ENCODE results near the gene ZNF678. TPM values are rescaled to one million over a fixed set of nuclear protein-coding genes. Genes with fewer than 3 reads are reported as not detected.
A peak's percentile ranks its signal among the peaks of the same experiment; 100 is the strongest.

Gene ZNF678
- total and polyA plus RNA-seq, 9 of the 15 experiments (the other 6 are each of a cell fraction or from before 2014, with no cell fraction given) = 3.0 to 16.8 (median 8.0) TPM

DNA sequence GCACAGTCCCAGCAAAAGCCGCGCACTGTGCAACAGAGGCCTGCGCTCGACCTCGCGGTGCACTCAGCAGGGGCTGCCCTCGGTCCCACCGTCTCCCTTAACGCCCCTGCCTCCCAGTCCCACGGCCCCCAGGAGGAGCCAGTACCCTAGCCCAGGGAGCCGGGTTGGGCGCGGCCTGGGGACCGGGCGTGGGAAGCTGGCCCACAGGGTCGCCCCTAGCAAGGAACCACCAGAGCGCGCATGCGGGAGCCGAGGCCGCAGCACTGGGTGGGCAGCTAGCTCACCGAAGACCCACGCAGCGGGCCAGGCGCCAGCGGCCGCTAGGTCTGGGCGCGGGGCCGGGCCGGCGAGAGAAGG lies 21.6 kb upstream of the ZNF678 start (continued):
- TF ChIP-seq RAD21 (CRISPR knock-in tag; conservative IDR thresholded peaks at IDR 0.05 in 1 of 2, IDR thresholded peaks at IDR 0.05 in 1 of 2) (no peak), ZNF121 (CRISPR knock-in tag; conservative IDR thresholded peaks at IDR 0.05) (no peak)

DNA sequence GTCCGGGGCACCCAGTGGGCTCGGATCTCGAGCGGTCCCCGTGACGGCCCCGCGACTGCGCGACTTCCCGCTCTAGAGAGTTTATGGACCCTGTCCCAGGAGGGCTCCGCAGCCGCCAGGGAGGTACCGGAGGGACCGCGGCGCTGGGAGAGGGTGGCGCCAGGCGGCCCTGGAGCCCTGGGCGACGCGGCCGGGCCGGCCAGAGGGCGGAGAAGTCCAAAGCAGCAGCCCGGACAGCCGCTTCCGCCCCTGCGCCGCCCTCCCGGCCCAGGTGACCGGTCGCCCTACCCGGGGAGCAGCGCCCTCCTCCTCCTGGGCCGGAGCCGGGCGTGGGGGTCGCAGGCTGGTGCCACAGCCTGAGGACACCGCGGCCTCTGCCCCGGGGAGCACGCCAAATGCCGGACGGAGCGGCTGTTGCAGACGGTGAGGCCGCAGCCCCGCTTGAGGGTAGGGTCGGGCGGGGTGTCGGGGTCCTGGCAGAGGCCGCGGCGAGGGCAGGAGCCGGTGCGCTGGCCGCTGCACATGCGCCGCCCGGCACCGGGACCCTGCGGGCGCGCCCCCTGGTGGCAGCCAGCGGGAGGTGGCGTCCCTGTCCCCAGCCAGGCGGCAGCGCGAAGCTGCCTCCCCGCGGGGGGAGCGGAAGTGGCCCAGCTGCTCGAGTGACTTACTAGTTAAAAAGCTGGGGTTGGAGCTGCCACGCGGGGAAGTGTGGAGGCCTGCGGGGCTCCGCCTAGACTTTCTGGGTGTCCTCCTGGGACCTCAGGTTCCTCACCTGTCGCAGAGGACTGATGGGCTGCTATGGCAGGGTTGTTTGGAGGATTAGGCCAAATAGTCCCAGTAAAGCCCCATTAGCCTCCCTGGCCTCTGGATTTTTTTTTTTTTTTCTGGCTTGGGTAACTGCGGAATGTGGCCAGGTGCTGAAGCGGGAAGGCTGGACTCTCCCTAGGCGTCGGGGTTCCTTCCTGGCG lies 20.9 kb upstream of the ZNF678 start:
- Histone ChIP-seq H3K27ac (ENCODE audit: extremely low read depth, low read depth, low read length) (no peak overlapping the region), H3K4me3 (no peak overlapping the region), H3K9me1 (ENCODE audit: control insufficient read depth, insufficient read depth, low read length) (no peaks in the 10 kb centered on the region), H2AFZ (ENCODE audit: low read depth, low read length) (no peak overlapping the region), H3K36me3 (ENCODE audit: control insufficient read depth, insufficient read depth, low read length) (no peaks in the 10 kb centered on the region), H3K4me2 (ENCODE audit: insufficient read depth, low read length) (no peak overlapping the region), H3K4me1 (replicated peaks in 1 of 2; ENCODE audit: control insufficient read depth in 2 of 2, insufficient read depth in 2 of 2, low read length in 2 of 2) (peaks cover 0 to 12% of the 10 kb centered on the region in 2 experiments; a peak in 1 of 5 replicates), H3K9me3 (replicated peaks; ENCODE audit: control insufficient read depth, insufficient read depth, low read depth, low read length) (no peaks in the 10 kb centered on the region; the same call in 1 of the 2 replicates), H3K9ac (ENCODE audit: insufficient read depth in 1 of 2, low read depth in 2 of 2, low read length in 2 of 2) (no peak overlapping the region), H3K79me2 (ENCODE audit: control insufficient read depth, insufficient read depth, low read length) (no peaks in the 10 kb centered on the region), H4K20me1 (replicated peaks; ENCODE audit: control insufficient read depth, insufficient read depth, low read length) (no peaks in the 10 kb centered on the region), H3K27me3 (ENCODE audit: control insufficient read depth in 2 of 2, insufficient read depth in 2 of 2, low read length in 2 of 2) (no peaks in the 10 kb centered on the region)
- ChIA-PET CTCF (ENCODE audit: low intra/inter-chr PET ratio) (interaction anchor here (0.7 kb wide), 1 partner anchor 203 kb away, joined by 3 read pairs; no protein-coding TSS in a partner anchor), POLR2A (interaction anchor here (0.6 kb wide), 1 partner anchor 24 kb away, joined by 4 read pairs; no protein-coding TSS in a partner anchor)
- in situ Hi-C loops (cut with MboI) = no loop called here
- BruUV-seq (replicated peaks) = no TSS peak
- peak; percentile 78 for ATAC-seq
- intact Hi-C loops (cut with micrococcal nuclease) = no loop called here
- 66% methylated on average over 62 of the region's 84 CpGs for WGBS (ENCODE audit: insufficient coverage, low coverage, missing lambda C conversion rate)
- FAIRE-seq = no peak
- peak; percentile 21 to 46 (median 33) for DNase-seq (ENCODE audit: extremely low read depth in 1 of 4, low spot score in 3 of 4)
- TF ChIP-seq GTF2F1 (IDR thresholded peaks at IDR 0.05; ENCODE audit: low read depth, low read length) (no peak), ZBTB8A (IDR thresholded peaks at IDR 0.05; ENCODE audit: partially characterized antibody) (no peak), XRCC4 (IDR thresholded peaks at IDR 0.05; ENCODE audit: extremely low read depth, insufficient read depth, insufficient read length) (no peak)
- TF ChIP-seq, protein P1, sequence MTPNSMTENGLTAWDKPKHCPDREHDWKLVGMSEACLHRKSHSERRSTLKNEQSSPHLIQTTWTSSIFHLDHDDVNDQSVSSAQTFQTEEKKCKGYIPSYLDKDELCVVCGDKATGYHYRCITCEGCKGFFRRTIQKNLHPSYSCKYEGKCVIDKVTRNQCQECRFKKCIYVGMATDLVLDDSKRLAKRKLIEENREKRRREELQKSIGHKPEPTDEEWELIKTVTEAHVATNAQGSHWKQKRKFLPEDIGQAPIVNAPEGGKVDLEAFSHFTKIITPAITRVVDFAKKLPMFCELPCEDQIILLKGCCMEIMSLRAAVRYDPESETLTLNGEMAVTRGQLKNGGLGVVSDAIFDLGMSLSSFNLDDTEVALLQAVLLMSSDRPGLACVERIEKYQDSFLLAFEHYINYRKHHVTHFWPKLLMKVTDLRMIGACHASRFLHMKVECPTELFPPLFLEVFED (CRISPR knock-in tag; conservative IDR thresholded peaks at IDR 0.05) = no peak
- TF ChIP-seq, protein P2, sequence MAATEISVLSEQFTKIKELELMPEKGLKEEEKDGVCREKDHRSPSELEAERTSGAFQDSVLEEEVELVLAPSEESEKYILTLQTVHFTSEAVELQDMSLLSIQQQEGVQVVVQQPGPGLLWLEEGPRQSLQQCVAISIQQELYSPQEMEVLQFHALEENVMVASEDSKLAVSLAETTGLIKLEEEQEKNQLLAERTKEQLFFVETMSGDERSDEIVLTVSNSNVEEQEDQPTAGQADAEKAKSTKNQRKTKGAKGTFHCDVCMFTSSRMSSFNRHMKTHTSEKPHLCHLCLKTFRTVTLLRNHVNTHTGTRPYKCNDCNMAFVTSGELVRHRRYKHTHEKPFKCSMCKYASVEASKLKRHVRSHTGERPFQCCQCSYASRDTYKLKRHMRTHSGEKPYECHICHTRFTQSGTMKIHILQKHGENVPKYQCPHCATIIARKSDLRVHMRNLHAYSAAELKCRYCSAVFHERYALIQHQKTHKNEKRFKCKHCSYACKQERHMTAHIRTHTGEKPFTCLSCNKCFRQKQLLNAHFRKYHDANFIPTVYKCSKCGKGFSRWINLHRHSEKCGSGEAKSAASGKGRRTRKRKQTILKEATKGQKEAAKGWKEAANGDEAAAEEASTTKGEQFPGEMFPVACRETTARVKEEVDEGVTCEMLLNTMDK (IDR thresholded peaks at IDR 0.05; ENCODE audit: borderline replicate concordance, insufficient read depth, low read depth, low read length, poor library complexity, severe bottlenecking) = peak; percentile 34
- TF ChIP-seq, protein P3, sequence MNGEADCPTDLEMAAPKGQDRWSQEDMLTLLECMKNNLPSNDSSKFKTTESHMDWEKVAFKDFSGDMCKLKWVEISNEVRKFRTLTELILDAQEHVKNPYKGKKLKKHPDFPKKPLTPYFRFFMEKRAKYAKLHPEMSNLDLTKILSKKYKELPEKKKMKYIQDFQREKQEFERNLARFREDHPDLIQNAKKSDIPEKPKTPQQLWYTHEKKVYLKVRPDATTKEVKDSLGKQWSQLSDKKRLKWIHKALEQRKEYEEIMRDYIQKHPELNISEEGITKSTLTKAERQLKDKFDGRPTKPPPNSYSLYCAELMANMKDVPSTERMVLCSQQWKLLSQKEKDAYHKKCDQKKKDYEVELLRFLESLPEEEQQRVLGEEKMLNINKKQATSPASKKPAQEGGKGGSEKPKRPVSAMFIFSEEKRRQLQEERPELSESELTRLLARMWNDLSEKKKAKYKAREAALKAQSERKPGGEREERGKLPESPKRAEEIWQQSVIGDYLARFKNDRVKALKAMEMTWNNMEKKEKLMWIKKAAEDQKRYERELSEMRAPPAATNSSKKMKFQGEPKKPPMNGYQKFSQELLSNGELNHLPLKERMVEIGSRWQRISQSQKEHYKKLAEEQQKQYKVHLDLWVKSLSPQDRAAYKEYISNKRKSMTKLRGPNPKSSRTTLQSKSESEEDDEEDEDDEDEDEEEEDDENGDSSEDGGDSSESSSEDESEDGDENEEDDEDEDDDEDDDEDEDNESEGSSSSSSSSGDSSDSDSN (IDR thresholded peaks at IDR 0.05; ENCODE audit: borderline replicate concordance in 1 of 2, low read depth in 2 of 2, low read length in 2 of 2) = no peak
- TF ChIP-seq, protein P4, sequence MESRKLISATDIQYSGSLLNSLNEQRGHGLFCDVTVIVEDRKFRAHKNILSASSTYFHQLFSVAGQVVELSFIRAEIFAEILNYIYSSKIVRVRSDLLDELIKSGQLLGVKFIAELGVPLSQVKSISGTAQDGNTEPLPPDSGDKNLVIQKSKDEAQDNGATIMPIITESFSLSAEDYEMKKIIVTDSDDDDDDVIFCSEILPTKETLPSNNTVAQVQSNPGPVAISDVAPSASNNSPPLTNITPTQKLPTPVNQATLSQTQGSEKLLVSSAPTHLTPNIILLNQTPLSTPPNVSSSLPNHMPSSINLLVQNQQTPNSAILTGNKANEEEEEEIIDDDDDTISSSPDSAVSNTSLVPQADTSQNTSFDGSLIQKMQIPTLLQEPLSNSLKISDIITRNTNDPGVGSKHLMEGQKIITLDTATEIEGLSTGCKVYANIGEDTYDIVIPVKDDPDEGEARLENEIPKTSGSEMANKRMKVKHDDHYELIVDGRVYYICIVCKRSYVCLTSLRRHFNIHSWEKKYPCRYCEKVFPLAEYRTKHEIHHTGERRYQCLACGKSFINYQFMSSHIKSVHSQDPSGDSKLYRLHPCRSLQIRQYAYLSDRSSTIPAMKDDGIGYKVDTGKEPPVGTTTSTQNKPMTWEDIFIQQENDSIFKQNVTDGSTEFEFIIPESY (CRISPR knock-in tag; IDR thresholded peaks at IDR 0.05) = peak; percentile 99

All from K562 (cell line).